ENCODE data around the gene WEE2. TPM values are rescaled to one million over a fixed set of nuclear protein-coding genes. Genes with fewer than 3 reads are reported as not detected.

Gene WEE2
- total RNA-seq, 1 experiment from 2014 or later, result not detected

DNA sequence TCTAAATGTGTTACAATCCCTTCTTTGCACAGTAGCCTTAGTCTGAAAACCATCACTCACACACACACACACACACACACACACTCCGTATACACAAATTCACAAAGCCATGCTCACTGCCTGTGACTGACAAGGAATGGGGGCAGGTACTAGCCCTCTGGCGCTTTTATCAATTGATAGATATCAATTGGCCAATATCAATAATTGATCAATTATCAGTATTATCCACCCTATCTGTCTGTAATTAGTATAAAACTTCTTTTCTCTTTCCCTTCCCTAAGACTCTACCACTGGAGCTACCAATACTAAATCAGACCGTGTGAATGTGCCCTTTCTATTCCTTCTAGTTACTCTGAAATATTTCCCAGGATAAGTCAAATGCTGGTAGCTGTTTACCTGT lies 8.3 kb upstream of the WEE2 start:
- Histone ChIP-seq H3K36me3 (ENCODE audit: control insufficient read depth in 1 of 2, insufficient read depth in 2 of 2, low read length in 2 of 2) (no peaks in the 10 kb centered on the region), H3K9ac (ENCODE audit: low read length) (no peak overlapping the region), H3K9me2 (ENCODE audit: insufficient read depth) (no peaks in the 10 kb centered on the region), H3K4me3 (replicated peaks in 1 of 2; ENCODE audit: low read depth in 1 of 2, low read length in 2 of 2) (no peak overlapping the region), H3K27ac (ENCODE audit: low read depth, low read length) (no peak overlapping the region), H3K9me3 (ENCODE audit: control insufficient read depth in 1 of 2, insufficient read depth in 1 of 2, low read depth in 1 of 2, low read length in 2 of 2) (no peaks in the 10 kb centered on the region), H3K79me2 (ENCODE audit: insufficient read depth, low read length) (peaks cover 3% of the 10 kb centered on the region; the same call in 1 of the 2 replicates), H3K4me1 (ENCODE audit: control insufficient read depth in 1 of 2, insufficient read depth in 2 of 2, low read length in 2 of 2) (peaks cover 8 to 14% of the 10 kb centered on the region in 2 experiments; a peak in 2 of 4 replicates), H2AFZ (ENCODE audit: low read depth, low read length, poor library complexity, severe bottlenecking) (no peak overlapping the region), H4K20me1 (ENCODE audit: insufficient read depth) (no peaks in the 10 kb centered on the region), H3K4me2 (ENCODE audit: low read length) (no peak overlapping the region), H3K27me3 (ENCODE audit: insufficient read depth, low read length) (no peaks in the 10 kb centered on the region)
- ChIA-PET POLR2A (no interaction called here), CTCF (no interaction called here), RAD21 (ENCODE audit: low non-redundant PET in 1 of 2, low total read pairs in 2 of 2, uncharacterized antibody in 2 of 2, unreplicated experiment in 2 of 2) (no interaction called here)
- no TSS peak for BruUV-seq (replicated peaks)
- TF ChIP-seq YY1 (IDR thresholded peaks at IDR 0.05; ENCODE audit: extremely low read depth, insufficient replicate concordance, low read depth, low read length) (no peak), POLR2A (IDR thresholded peaks at IDR 0.05; ENCODE audit: borderline replicate concordance, extremely low read depth, insufficient read depth, insufficient read length) (no peak), CEBPB (IDR thresholded peaks at IDR 0.05; ENCODE audit: low read depth) (no peak), POLR2AphosphoS5 (IDR thresholded peaks at IDR 0.05; ENCODE audit: low read depth, low read length) (no peak), EZH2phosphoT487 (IDR thresholded peaks at IDR 0.05; ENCODE audit: borderline replicate concordance) (no peak), ZNF274 (IDR thresholded peaks at IDR 0.05; ENCODE audit: low read depth, low read length) (no peak)
- ATAC-seq (no peak), DNase-seq (ENCODE audit: low read depth, low spot score) (no peak)
- intact Hi-C loops (cut with micrococcal nuclease), result no loop called here

DNA sequence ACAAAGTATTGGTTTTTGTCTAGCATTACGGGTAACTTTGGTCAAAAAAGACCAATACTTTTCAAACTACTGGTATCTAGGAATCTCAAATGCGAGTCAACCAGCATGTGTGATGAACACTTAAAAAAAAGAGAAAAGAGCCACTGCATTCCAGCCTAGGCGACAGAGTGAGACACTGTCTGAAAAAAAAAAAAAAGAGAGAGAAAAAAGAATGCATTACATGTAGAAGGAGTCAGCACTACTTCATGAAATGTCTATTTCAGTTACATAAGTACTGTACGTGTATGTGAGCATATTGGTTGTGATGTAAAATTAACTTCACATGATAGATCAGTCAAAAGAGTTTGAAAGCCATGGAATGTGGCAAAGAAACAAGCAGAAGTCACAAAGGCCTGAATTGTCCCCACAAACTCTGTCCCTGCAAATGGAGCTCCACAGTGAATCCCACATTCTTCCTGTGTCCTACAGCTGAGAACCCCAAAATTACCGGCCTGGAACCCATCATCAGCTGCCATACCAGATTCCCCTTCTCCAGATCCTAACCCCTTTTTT lies 7.8 kb upstream of the WEE2 start:
- no peak overlapping the region for H3K27ac ChIP-seq (ENCODE audit: low read depth, low read length)

More for the DNA sequence above, 7.8 kb upstream of the WEE2 start:
- H3K9me3 ChIP-seq (ENCODE audit: control insufficient read depth in 1 of 2, insufficient read depth in 1 of 2, low read depth in 1 of 2, low read length in 2 of 2), result no peaks in the 10 kb centered on the region
- CTCF ChIA-PET, result no interaction called here
- DNase-seq (ENCODE audit: low read depth, low spot score) (no peak), ATAC-seq (no peak)
- RAD21 ChIA-PET (ENCODE audit: low non-redundant PET in 1 of 2, low total read pairs in 2 of 2, uncharacterized antibody in 2 of 2, unreplicated experiment in 2 of 2), result no interaction called here
- BruUV-seq (replicated peaks), result TSS peak; percentile 47
- H3K79me2 ChIP-seq (ENCODE audit: insufficient read depth, low read length), result peaks cover 3% of the 10 kb centered on the region; the same call in 1 of the 2 replicates
- no peak overlapping the region for H3K9ac ChIP-seq (ENCODE audit: low read length)
- no peak overlapping the region for H3K4me3 ChIP-seq (replicated peaks in 1 of 2; ENCODE audit: low read depth in 1 of 2, low read length in 2 of 2)
- peaks cover 8 to 14% of the 10 kb centered on the region in 2 experiments; a peak in 2 of 4 replicates for H3K4me1 ChIP-seq (ENCODE audit: control insufficient read depth in 1 of 2, insufficient read depth in 2 of 2, low read length in 2 of 2)
- TF ChIP-seq EGR1 (IDR thresholded peaks at IDR 0.05; ENCODE audit: low read depth) (no peak), ATF3 (IDR thresholded peaks at IDR 0.05) (no peak), SP1 (IDR thresholded peaks at IDR 0.05; ENCODE audit: low read depth) (no peak), TCF7L2 (IDR thresholded peaks at IDR 0.05; ENCODE audit: borderline replicate concordance, extremely low read depth, insufficient read depth, insufficient read length) (no peak), ELF1 (IDR thresholded peaks at IDR 0.05; ENCODE audit: borderline replicate concordance, low read depth) (no peak), CEBPB (IDR thresholded peaks at IDR 0.05; ENCODE audit: low read depth) (no peak), EZH2 (IDR thresholded peaks at IDR 0.05) (no peak)
- TF ChIP-seq, protein P1, sequence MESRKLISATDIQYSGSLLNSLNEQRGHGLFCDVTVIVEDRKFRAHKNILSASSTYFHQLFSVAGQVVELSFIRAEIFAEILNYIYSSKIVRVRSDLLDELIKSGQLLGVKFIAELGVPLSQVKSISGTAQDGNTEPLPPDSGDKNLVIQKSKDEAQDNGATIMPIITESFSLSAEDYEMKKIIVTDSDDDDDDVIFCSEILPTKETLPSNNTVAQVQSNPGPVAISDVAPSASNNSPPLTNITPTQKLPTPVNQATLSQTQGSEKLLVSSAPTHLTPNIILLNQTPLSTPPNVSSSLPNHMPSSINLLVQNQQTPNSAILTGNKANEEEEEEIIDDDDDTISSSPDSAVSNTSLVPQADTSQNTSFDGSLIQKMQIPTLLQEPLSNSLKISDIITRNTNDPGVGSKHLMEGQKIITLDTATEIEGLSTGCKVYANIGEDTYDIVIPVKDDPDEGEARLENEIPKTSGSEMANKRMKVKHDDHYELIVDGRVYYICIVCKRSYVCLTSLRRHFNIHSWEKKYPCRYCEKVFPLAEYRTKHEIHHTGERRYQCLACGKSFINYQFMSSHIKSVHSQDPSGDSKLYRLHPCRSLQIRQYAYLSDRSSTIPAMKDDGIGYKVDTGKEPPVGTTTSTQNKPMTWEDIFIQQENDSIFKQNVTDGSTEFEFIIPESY (IDR thresholded peaks at IDR 0.05; ENCODE audit: extremely low read depth, insufficient replicate concordance, low read length), result no peak
- H3K9me2 ChIP-seq (ENCODE audit: insufficient read depth), result no peaks in the 10 kb centered on the region
- H4K20me1 ChIP-seq (ENCODE audit: insufficient read depth), result no peaks in the 10 kb centered on the region
- H3K27me3 ChIP-seq (ENCODE audit: insufficient read depth, low read length), result no peaks in the 10 kb centered on the region
- peak overlapping the region; percentile 46; the same call in 1 of the 2 replicates for H3K4me2 ChIP-seq (ENCODE audit: low read length)
- POLR2A ChIA-PET, result no interaction called here
- intact Hi-C loops (cut with micrococcal nuclease), result no loop called here
- no peaks in the 10 kb centered on the region for H3K36me3 ChIP-seq (ENCODE audit: control insufficient read depth in 1 of 2, insufficient read depth in 2 of 2, low read length in 2 of 2)
- H2AFZ ChIP-seq (ENCODE audit: low read depth, low read length, poor library complexity, severe bottlenecking), result no peak overlapping the region
